ENCODE data around the gene PITX2.

The PITX2 gene

GRCh38 chr4:110629214-110629754 lies 6.4 kb upstream of the PITX2 start:
- TF ChIP-seq ESRRG (CRISPR knock-in tag; IDR thresholded peaks at IDR 0.05): no peak
- TF ChIP-seq RARB (CRISPR knock-in tag; IDR thresholded peaks at IDR 0.05): no peak
- no peak for TF ChIP-seq PPARA (CRISPR knock-in tag; IDR thresholded peaks at IDR 0.05; ENCODE audit: borderline replicate concordance)
- TF ChIP-seq POU6F1 (CRISPR knock-in tag; IDR thresholded peaks at IDR 0.05; ENCODE audit: borderline replicate concordance, low read depth): no peak
- no peak for TF ChIP-seq ZNF8 (CRISPR knock-in tag; IDR thresholded peaks at IDR 0.05)
- no peak for TF ChIP-seq GLIS3 (CRISPR knock-in tag; IDR thresholded peaks at IDR 0.05)
- TF ChIP-seq ZFP30 (CRISPR knock-in tag; IDR thresholded peaks at IDR 0.05): no peak
- no peak for TF ChIP-seq ISL1 (CRISPR knock-in tag; IDR thresholded peaks at IDR 0.05)
- no peak for TF ChIP-seq TOX (CRISPR knock-in tag; IDR thresholded peaks at IDR 0.05; ENCODE audit: borderline replicate concordance)
- no peak for TF ChIP-seq TCF4 (CRISPR knock-in tag; IDR thresholded peaks at IDR 0.05; ENCODE audit: borderline replicate concordance)
- ATAC-seq: no peak

GRCh38 chr4:110628663-110629213 lies 5.9 kb upstream of the PITX2 start:
- TF ChIP-seq ISL1 (CRISPR knock-in tag; IDR thresholded peaks at IDR 0.05): no peak
- no peak for TF ChIP-seq GLIS3 (CRISPR knock-in tag; IDR thresholded peaks at IDR 0.05)
- no peak for TF ChIP-seq TOX (CRISPR knock-in tag; IDR thresholded peaks at IDR 0.05; ENCODE audit: borderline replicate concordance)
- no peak for TF ChIP-seq CSRNP3 (CRISPR knock-in tag; IDR thresholded peaks at IDR 0.05)
- TF ChIP-seq ZC3H10 (CRISPR knock-in tag; IDR thresholded peaks at IDR 0.05): no peak
- no peak for TF ChIP-seq SNAI2 (CRISPR knock-in tag; IDR thresholded peaks at IDR 0.05)

GRCh38 chr4:110627977-110628662 lies 5.2 kb upstream of the PITX2 start:
- TF ChIP-seq ARNTL (CRISPR knock-in tag; IDR thresholded peaks at IDR 0.05; ENCODE audit: borderline replicate concordance, low read depth) (no peak), ZNF70 (CRISPR knock-in tag; IDR thresholded peaks at IDR 0.05) (no peak), ISL1 (CRISPR knock-in tag; IDR thresholded peaks at IDR 0.05) (no peak), CREB5 (CRISPR knock-in tag; IDR thresholded peaks at IDR 0.05; ENCODE audit: low read depth) (no peak), PATZ1 (CRISPR knock-in tag; IDR thresholded peaks at IDR 0.05; ENCODE audit: borderline replicate concordance) (no peak)
- ATAC-seq: no peak

More at GRCh38 chr4:110628663-110629213, 5.9 kb upstream of the PITX2 start:
- no peak for ATAC-seq

- TF ChIP-seq GLIS3 (CRISPR knock-in tag; IDR thresholded peaks at IDR 0.05) (no peak), CSRNP3 (CRISPR knock-in tag; IDR thresholded peaks at IDR 0.05) (no peak)
- no peak for ATAC-seq
Measured at GRCh38 chr4:110626532-110627153, 3.8 kb upstream of the PITX2 start.

All from SK-N-SH treated with all-trans-retinoic acid at 6 μM for 48 hours (cell line).